ENCODE results near the gene TLCD3B. TPM values are rescaled to one million over a fixed set of nuclear protein-coding genes. Genes with fewer than 3 reads are reported as not detected.

TLCD3B gene
- total RNA-seq: under 0.01 and 0.09 TPM in 2 replicates

GRCh38 chr16:30030841-30031413 is at the start of gene TLCD3B:
Gene TLCD3B (minus strand): TSS chr16:30031271. CDS start chr16:30030527, 744 bp downstream.

GRCh38 chr16:30075503-30076275 is 44.6 kb upstream of the TLCD3B start, which contains the start of gene PPP4C:
Gene PPP4C (plus strand): TSS chr16:30075994. CDS start chr16:30076378, 384 bp downstream.

GRCh38 chr16:30065102-30065942 is 34.3 kb upstream of the TLCD3B start, which contains the start of gene ALDOA:
Gene ALDOA (plus strand): TSS chr16:30065760. CDS start chr16:30066898, 1,138 bp downstream.

GRCh38 chr16:30022887-30023286 is 8.2 kb downstream of the TLCD3B start, which contains the start of gene C16orf92:
Gene C16orf92 (plus strand): TSS chr16:30023198. CDS start chr16:30023341, 143 bp downstream.

GRCh38 chr16:30010844-30011713 is 20.0 kb downstream of the TLCD3B start, which contains the start of gene DOC2A:
Gene DOC2A (minus strand): TSS chr16:30011027. CDS start chr16:30010222, 805 bp downstream.

GRCh38 chr16:29995911-29996765 is 34.9 kb downstream of the TLCD3B start, which contains the start of gene INO80E:
Gene INO80E (plus strand): TSS chr16:29996241. CDS start chr16:29996311, 70 bp downstream.

GRCh38 chr16:29995324-29995910 is 35.7 kb downstream of the TLCD3B start, which contains the start of gene HIRIP3:
Gene HIRIP3 (minus strand): TSS chr16:29995617. CDS start chr16:29995605, 12 bp downstream.

Other genes starting within 250 kb of the TLCD3B start
- gene KIF22, start 240.5 kb downstream of the TLCD3B start, total RNA-seq: 9.8 and 33.5 TPM in 2 replicates
- gene MAZ, start 224.7 kb downstream of the TLCD3B start, total RNA-seq: 89.4 and 125 TPM in 2 replicates
- 1.2 and 4.4 TPM in 2 replicates for gene PRRT2, start 219.1 kb downstream of the TLCD3B start, total RNA-seq
- gene PAGR1, start 215.1 kb downstream of the TLCD3B start, total RNA-seq: 16.3 and 18.1 TPM in 2 replicates
- 209 and 363 TPM in 2 replicates for gene MVP, start 210.8 kb downstream of the TLCD3B start, total RNA-seq
- gene CDIPT, start 168.0 kb downstream of the TLCD3B start, total RNA-seq: 69.5 and 81.7 TPM in 2 replicates
- gene SEZ6L2, start 131.7 kb downstream of the TLCD3B start, total RNA-seq: 18.4 and 37.0 TPM in 2 replicates
- gene ASPHD1, start 130.8 kb downstream of the TLCD3B start, total RNA-seq: 8.0 and 12.5 TPM in 2 replicates
- gene KCTD13, start 105.0 kb downstream of the TLCD3B start, total RNA-seq: 12.5 and 14.3 TPM in 2 replicates
- gene TMEM219, start 69.2 kb downstream of the TLCD3B start, total RNA-seq: 63.9 and 76.0 TPM in 2 replicates
- 53.4 and 72.9 TPM in 2 replicates for gene TAOK2, start 57.4 kb downstream of the TLCD3B start, total RNA-seq
- gene HIRIP3, start 35.7 kb downstream of the TLCD3B start, total RNA-seq: 4.8 and 5.0 TPM in 2 replicates
- 16.9 and 20.3 TPM in 2 replicates for gene INO80E, start 35.0 kb downstream of the TLCD3B start, total RNA-seq
- gene DOC2A, start 20.2 kb downstream of the TLCD3B start, total RNA-seq: 0.42 TPM in 1 of 2 replicates, not detected in the other
- gene C16orf92, start 8.1 kb downstream of the TLCD3B start, total RNA-seq: not detected in 2 replicates
- 559 and 1,105 TPM in 2 replicates for gene ALDOA, start 34.5 kb upstream of the TLCD3B start, total RNA-seq
- gene PPP4C, start 44.7 kb upstream of the TLCD3B start, total RNA-seq: 194 and 200 TPM in 2 replicates
- gene TBX6, start 60.7 kb upstream of the TLCD3B start, total RNA-seq: under 0.01 TPM in 1 of 2 replicates, not detected in the other
- 5.9 and 6.6 TPM in 2 replicates for gene YPEL3, start 64.9 kb upstream of the TLCD3B start, total RNA-seq
- 0.59 and 0.78 TPM in 2 replicates for gene GDPD3, start 82.3 kb upstream of the TLCD3B start, total RNA-seq
- 16.9 and 18.7 TPM in 2 replicates for gene MAPK3, start 91.9 kb upstream of the TLCD3B start, total RNA-seq
- gene CORO1A, start 152.3 kb upstream of the TLCD3B start, total RNA-seq: 0.59 and 2.4 TPM in 2 replicates
- 64.8 and 138 TPM in 2 replicates for gene BOLA2B, start 162.4 kb upstream of the TLCD3B start, total RNA-seq
- 17.3 and 25.8 TPM in 2 replicates for gene SLX1A, start 162.6 kb upstream of the TLCD3B start, total RNA-seq
- 3.1 and 3.6 TPM in 2 replicates for gene SULT1A3, start 168.0 kb upstream of the TLCD3B start, total RNA-seq
- 1.4 and 1.8 TPM in 2 replicates for gene NPIPB13, start 217.2 kb upstream of the TLCD3B start, total RNA-seq

Measured in smooth muscle cell of the umbilical artery (primary cell).